Kidney (tissue), 14 donors: ENCODE measurements around the gene JMJD1C. TPM values are rescaled to one million over a fixed set of nuclear protein-coding genes. Genes with fewer than 3 reads are reported as not detected.
"Not testable (repeated sequence)": the region's sequence is repeated elsewhere in the genome, so short reads cannot be mapped to it uniquely, and the experiment has no call there.

Experiments
- DNase-seq, 5 donors: peaks; one replicate each; pipeline ENCODE4 v3.0.0-alpha.2; 2013 to 2020
- FAIRE-seq: peaks from 2 replicates; lab custom pipeline; 2012; peaks lifted over from hg19 to GRCh38; lab: Jason Lieb, UNC
- H3K27ac ChIP-seq, 2 donors: one replicate each; pipeline ENCODE4 v1.7.0; 2013; ENCODE audit warnings: low read depth in 2 of 2, low read length in 2 of 2, inconsistent platforms in 1 of 2
- H3K27me3 ChIP-seq: one replicate; pipeline ENCODE4 v1.7.1; 2013; ENCODE audit warnings: low read length, inconsistent platforms; ENCODE audit not compliant: control insufficient read depth, insufficient read depth
- H3K36me3 ChIP-seq, 3 donors: one replicate each; pipeline versions ENCODE4 v1.7.0 to v1.7.1; 2013; ENCODE audit warnings: low read length in 3 of 3, control low read depth in 1 of 3, inconsistent platforms in 1 of 3; ENCODE audit not compliant: insufficient read depth in 3 of 3, control insufficient read depth in 2 of 3
- H3K4me1 ChIP-seq, 3 donors: one replicate each; pipeline versions ENCODE4 v1.7.0 to v1.7.1; 2013; ENCODE audit warnings: low read length in 3 of 3, inconsistent platforms in 1 of 3, low read depth in 1 of 3; ENCODE audit not compliant: control insufficient read depth in 2 of 3, insufficient read depth in 2 of 3
- H3K4me3 ChIP-seq, 3 donors: one replicate each; pipeline versions ENCODE4 v1.7.0 to v1.8.1; 2013; ENCODE audit warnings: low read length in 3 of 3, control low read depth in 1 of 3, inconsistent platforms in 1 of 3
- H3K9ac ChIP-seq, 3 donors: one replicate each; pipeline versions ENCODE4 v1.7.0 to v1.7.1; 2013; ENCODE audit warnings: low read length in 3 of 3, control low read depth in 1 of 3, inconsistent platforms in 1 of 3
- H3K9me3 ChIP-seq, 3 donors: one replicate each; pipeline versions ENCODE4 v1.7.0 to v1.7.1; 2013; ENCODE audit warnings: low read length in 3 of 3, control low read depth in 1 of 3, inconsistent platforms in 1 of 3; ENCODE audit not compliant: control insufficient read depth in 2 of 3, insufficient read depth in 1 of 3
- intact Hi-C: fragments of 100-400 bp; cut with DNase I; formaldehyde crosslinking; loops from one replicate; pipeline ENCODE4 v1.11.1; 2022
- polyA plus RNA-seq: library from polyadenylated mRNA; stranded (reverse); fragments of 350-450 nt; fragmentation: Illumina TruSeq; extraction: RNeasy Lipid Tissue Mini Kit (QIAGEN cat#74804); gene quantifications from one replicate; pipeline ENCODE4 v1.2.3, GENCODE V29; 2014; ENCODE audit warnings: low read depth, low replicate concordance; ENCODE audit not compliant: insufficient read depth
- total RNA-seq: library from RNA; stranded (reverse); fragmentation: NEBNext Ultra II Directional; extraction: Animal tissue kit (Norgen Biotek cat#: 25700); gene quantifications from one replicate; pipeline ENCODE4 v1.2.1, GENCODE V29; 2021
- TF ChIP-seq, protein P1 (sequence below): IDR thresholded peaks from 3 replicates; pipeline ENCODE4 v1.5.1; 2012; ENCODE audit warnings: mild to moderate bottlenecking, moderate library complexity, borderline replicate concordance; ENCODE audit not compliant: insufficient read depth; ENCODE audit errors: extremely low read depth
- donor health status: control.
- donor health status: control.
- donor health status: control.
- donor health status: control.
- donor health status: control.
- donor health status: DM: yes; HTN: yes; CAD: no.
- donor health status: Normal renal cell carcinoma (clear cell type).

The JMJD1C gene
- total and polyA plus RNA-seq, 2 donors from 2014 or later, result 18.9 to 92.9 TPM

DNA sequence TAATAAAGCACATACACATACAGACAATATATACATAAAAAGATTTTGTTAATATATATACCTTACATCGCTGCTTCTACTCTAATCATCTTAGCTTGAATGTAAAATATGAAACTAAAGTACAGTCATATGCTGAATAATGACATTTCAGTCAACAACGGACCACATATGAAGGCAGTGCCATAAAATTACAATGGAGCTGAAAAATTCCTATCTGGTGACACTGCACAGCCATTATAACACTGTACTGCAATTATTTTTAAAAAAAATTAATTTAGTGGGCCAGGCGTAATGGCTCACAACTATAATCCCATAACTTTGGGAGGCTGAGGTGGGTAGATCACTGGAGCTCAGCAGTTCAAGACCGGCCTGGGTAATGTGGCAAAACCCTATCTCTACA lies 122.3 kb downstream of the JMJD1C start:
- Histone ChIP-seq H3K36me3 (no peaks in the 10 kb centered on the region), H3K27me3 (no peaks in the 10 kb centered on the region), H3K4me1 (no peaks in the 10 kb centered on the region), H3K9ac (no peak overlapping the region), H3K9me3 (no peaks in the 10 kb centered on the region), H3K27ac (no peak overlapping the region), H3K4me3 (no peak overlapping the region)
- TF ChIP-seq, protein P1, sequence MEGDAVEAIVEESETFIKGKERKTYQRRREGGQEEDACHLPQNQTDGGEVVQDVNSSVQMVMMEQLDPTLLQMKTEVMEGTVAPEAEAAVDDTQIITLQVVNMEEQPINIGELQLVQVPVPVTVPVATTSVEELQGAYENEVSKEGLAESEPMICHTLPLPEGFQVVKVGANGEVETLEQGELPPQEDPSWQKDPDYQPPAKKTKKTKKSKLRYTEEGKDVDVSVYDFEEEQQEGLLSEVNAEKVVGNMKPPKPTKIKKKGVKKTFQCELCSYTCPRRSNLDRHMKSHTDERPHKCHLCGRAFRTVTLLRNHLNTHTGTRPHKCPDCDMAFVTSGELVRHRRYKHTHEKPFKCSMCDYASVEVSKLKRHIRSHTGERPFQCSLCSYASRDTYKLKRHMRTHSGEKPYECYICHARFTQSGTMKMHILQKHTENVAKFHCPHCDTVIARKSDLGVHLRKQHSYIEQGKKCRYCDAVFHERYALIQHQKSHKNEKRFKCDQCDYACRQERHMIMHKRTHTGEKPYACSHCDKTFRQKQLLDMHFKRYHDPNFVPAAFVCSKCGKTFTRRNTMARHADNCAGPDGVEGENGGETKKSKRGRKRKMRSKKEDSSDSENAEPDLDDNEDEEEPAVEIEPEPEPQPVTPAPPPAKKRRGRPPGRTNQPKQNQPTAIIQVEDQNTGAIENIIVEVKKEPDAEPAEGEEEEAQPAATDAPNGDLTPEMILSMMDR, result no peak
- DNase-seq (no peak), FAIRE-seq (no peak)
- intact Hi-C loops, result no loop called here

DNA sequence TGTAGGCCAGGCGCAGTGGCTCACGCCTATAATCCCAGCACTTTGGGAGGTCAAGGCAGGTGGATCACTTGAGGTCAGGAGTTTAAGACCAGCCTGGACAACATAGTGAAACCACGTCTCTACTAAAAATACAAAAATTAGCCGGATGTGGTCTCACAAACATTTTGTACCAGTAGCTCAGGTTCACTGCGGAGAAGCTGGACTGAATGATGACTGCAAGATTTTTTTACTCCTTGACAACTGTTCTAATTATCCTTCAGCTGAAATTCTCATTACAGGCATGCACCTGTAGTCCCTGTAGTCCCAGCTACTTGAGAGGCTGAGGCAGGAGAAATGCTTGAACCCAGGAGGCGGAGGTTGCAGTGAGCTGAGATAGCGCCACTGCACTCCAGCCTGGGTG lies 126.1 kb downstream of the JMJD1C start:
- DNase-seq, H3K36me3 ChIP-seq, intact Hi-C loops, H3K4me3 ChIP-seq, H3K27ac ChIP-seq, H3K27me3 ChIP-seq, H3K9ac ChIP-seq, FAIRE-seq, H3K9me3 ChIP-seq, H3K4me1 ChIP-seq: not testable (repeated sequence)

DNA sequence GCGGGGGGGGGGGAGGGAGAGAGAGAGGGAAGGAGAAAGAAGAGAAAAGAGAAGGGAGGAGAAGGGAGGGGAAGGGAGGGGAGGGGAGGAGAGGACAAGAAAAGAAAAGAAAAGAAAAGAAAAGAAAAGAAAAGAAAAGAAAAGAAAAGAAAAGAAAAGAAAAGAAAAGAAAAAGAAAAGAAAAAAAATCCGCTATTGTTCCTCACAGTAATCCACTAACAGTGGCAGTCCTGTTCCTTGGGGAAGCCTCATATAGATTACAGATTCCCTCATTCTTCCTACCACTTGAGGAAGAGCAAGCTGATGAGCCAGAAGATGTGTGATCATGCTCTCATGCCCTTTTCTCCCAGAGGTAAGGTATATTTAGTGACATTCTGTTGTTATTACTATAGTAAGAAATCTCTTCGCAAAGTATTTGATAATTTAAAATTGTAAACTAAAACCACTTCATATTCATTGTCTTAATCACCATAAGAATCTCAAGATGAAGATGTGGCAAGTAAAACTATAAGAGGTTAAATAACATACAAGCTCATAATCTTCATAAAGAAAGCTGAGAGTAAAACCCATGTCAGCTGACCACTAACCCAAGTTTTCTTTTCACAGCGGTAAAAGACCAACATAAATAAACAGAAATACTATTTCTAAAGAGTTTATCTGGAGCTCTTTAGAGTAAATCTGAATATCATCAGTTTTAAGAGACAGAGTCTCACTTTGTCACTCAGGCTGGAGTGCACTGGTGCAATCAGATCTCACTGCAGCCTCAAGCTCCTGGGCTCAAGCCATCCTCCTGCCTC lies 128.1 kb downstream of the JMJD1C start:
- intact Hi-C loops, result no loop called here
- DNase-seq (no peak), FAIRE-seq (no peak)
- Histone ChIP-seq H3K27ac (no peak overlapping the region), H3K36me3 (no peaks in the 10 kb centered on the region), H3K9me3 (no peaks in the 10 kb centered on the region), H3K4me3 (no peak overlapping the region), H3K4me1 (no peaks in the 10 kb centered on the region), H3K9ac (no peak overlapping the region), H3K27me3 (no peaks in the 10 kb centered on the region)
- TF ChIP-seq, protein P1, result no peak

DNA sequence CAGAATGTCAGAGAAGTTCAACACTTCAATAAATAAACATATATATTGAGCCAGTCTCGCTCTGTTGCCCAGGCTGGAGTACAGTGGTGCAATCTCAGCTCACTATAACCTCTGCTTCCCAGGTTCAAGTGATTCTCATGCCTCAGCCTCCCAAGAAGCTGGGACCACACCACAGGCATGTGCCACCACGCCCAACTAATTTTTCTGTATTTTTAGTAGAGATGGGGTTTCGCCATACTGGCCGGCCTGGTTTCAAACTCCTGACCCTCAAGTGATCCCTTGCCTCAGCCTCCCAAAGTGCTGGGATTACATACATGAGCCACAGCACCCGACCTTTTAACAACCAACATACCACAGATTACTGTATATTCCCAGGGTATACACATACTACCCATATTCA lies 134.2 kb downstream of the JMJD1C start:
- no peak for DNase-seq
- TF ChIP-seq, protein P1, result no peak
- Histone ChIP-seq H3K4me1 (no peaks in the 10 kb centered on the region), H3K4me3 (no peak overlapping the region), H3K9me3 (no peaks in the 10 kb centered on the region), H3K27me3 (no peaks in the 10 kb centered on the region), H3K36me3 (no peaks in the 10 kb centered on the region), H3K9ac (no peak overlapping the region), H3K27ac (no peak overlapping the region)
- intact Hi-C loops, result no loop called here
- no peak for FAIRE-seq
